IPS-20b (cell line): ENCODE results near the gene ACTG1.

Source experiments
- H3K27ac ChIP-seq: one replicate; pipeline ENCODE4 v1.5.1; 2013; ENCODE audit warnings: low read length
- H3K27me3 ChIP-seq: 2 replicates; pipeline ENCODE4 v1.6.1; 2013; ENCODE audit warnings: mild to moderate bottlenecking, low read length, inconsistent platforms; ENCODE audit not compliant: insufficient read depth
- H3K36me3 ChIP-seq: 2 replicates; pipeline ENCODE4 v1.6.1; 2013; ENCODE audit warnings: low read depth, mild to moderate bottlenecking, inconsistent platforms, low read length, moderate library complexity; ENCODE audit not compliant: insufficient read depth
- H3K4me1 ChIP-seq: 2 replicates; pipeline ENCODE4 v1.6.1; 2013; ENCODE audit warnings: mild to moderate bottlenecking, control low read depth, inconsistent platforms, low read length, moderate library complexity; ENCODE audit not compliant: insufficient read depth
- H3K4me3 ChIP-seq: 2 replicates; pipeline ENCODE4 v1.5.1; 2013; ENCODE audit warnings: mild to moderate bottlenecking, low read length, inconsistent platforms
- H3K9ac ChIP-seq: 2 replicates; pipeline ENCODE4 v1.6.1; 2013; ENCODE audit warnings: low read depth, mild to moderate bottlenecking, inconsistent platforms, low read length, moderate library complexity
- H3K9me3 ChIP-seq: 2 replicates; pipeline ENCODE4 v1.6.1; 2013; ENCODE audit warnings: mild to moderate bottlenecking, low read depth, low read length, inconsistent platforms; ENCODE audit not compliant: insufficient read depth

Gene ACTG1

GRCh38 chr17:81518113-81518784 lies 5.7 kb upstream of the ACTG1 start:
- Histone ChIP-seq H3K9ac (peak overlapping the region; percentile 53; the same call in 1 of the 2 replicates), H3K4me1 (peaks cover 10% of the 10 kb centered on the region), H3K9me3 (no peaks in the 10 kb centered on the region), H3K4me3 (peak overlapping the region; percentile 62; the same call in 1 of the 2 replicates), H3K27me3 (peaks cover 70% of the 10 kb centered on the region), H3K27ac (no peak overlapping the region), H3K36me3 (no peaks in the 10 kb centered on the region)

- Histone ChIP-seq H3K4me3 (peak overlapping the region; percentile 62; the same call in 1 of the 2 replicates), H3K4me1 (peaks cover 10% of the 10 kb centered on the region), H3K9me3 (no peaks in the 10 kb centered on the region), H3K9ac (peak overlapping the region; percentile 53; the same call in 1 of the 2 replicates), H3K27me3 (peaks cover 65% of the 10 kb centered on the region), H3K36me3 (no peaks in the 10 kb centered on the region), H3K27ac (no peak overlapping the region)
These were observed 4.9 kb upstream of the ACTG1 start for GRCh38 chr17:81517339-81518112.

GRCh38 chr17:81517009-81517338 lies 4.4 kb upstream of the ACTG1 start:
- peaks cover 59% of the 10 kb centered on the region for H3K27me3 ChIP-seq
- no peak overlapping the region; the same call in 1 of the 2 replicates for H3K9ac ChIP-seq
- no peak overlapping the region for H3K27ac ChIP-seq
- H3K9me3 ChIP-seq: no peaks in the 10 kb centered on the region
- peaks cover 3% of the 10 kb centered on the region for H3K36me3 ChIP-seq
- peak overlapping the region; percentile 83; the same call in 1 of the 2 replicates for H3K4me3 ChIP-seq
- H3K4me1 ChIP-seq: peaks cover 10% of the 10 kb centered on the region

GRCh38 chr17:81516439-81516838 lies 3.8 kb upstream of the ACTG1 start:
- Histone ChIP-seq H3K36me3 (peaks cover 8% of the 10 kb centered on the region), H3K9me3 (0 out of 2 replicates have a peak, but pooled peaks cover 4% of the 10 kb centered on the region), H3K4me3 (peak overlapping the region; percentile 83; the same call in 1 of the 2 replicates), H3K9ac (no peak overlapping the region; the same call in 1 of the 2 replicates), H3K4me1 (peaks cover 10% of the 10 kb centered on the region), H3K27me3 (peaks cover 54% of the 10 kb centered on the region), H3K27ac (no peak overlapping the region)

- peak overlapping the region; percentile 90 for H3K9ac ChIP-seq
- peaks cover 16% of the 10 kb centered on the region for H3K36me3 ChIP-seq
- H3K4me3 ChIP-seq: peak overlapping the region; percentile 83
- H3K27me3 ChIP-seq: peaks cover 45% of the 10 kb centered on the region
- no peak overlapping the region for H3K27ac ChIP-seq
- H3K4me1 ChIP-seq: peaks cover 10% of the 10 kb centered on the region
- peaks cover 10% of the 10 kb centered on the region; the same call in 1 of the 2 replicates for H3K9me3 ChIP-seq
These were observed 3.0 kb upstream of the ACTG1 start for GRCh38 chr17:81515530-81516041.

- Histone ChIP-seq H3K4me3 (peak overlapping the region; percentile 83), H3K9me3 (peaks cover 10% of the 10 kb centered on the region; the same call in 1 of the 2 replicates), H3K36me3 (peaks cover 23% of the 10 kb centered on the region), H3K27ac (no peak overlapping the region), H3K4me1 (peaks cover 10% of the 10 kb centered on the region), H3K27me3 (peaks cover 39% of the 10 kb centered on the region), H3K9ac (peak overlapping the region; percentile 90)
These were observed 2.3 kb upstream of the ACTG1 start for GRCh38 chr17:81514739-81515529.

GRCh38 chr17:81514489-81514738 lies 1.8 kb upstream of the ACTG1 start:
- Histone ChIP-seq H3K36me3 (peaks cover 28% of the 10 kb centered on the region), H3K9me3 (peaks cover 10% of the 10 kb centered on the region; the same call in 1 of the 2 replicates), H3K27me3 (peaks cover 34% of the 10 kb centered on the region), H3K4me1 (peaks cover 10% of the 10 kb centered on the region), H3K4me3 (peak overlapping the region; percentile 83), H3K27ac (peak overlapping the region; percentile 33), H3K9ac (peak overlapping the region; percentile 81)

- peaks cover 29% of the 10 kb centered on the region for H3K27me3 ChIP-seq
- peak overlapping the region; percentile 81 for H3K9ac ChIP-seq
- H3K36me3 ChIP-seq: peaks cover 33% of the 10 kb centered on the region
- H3K4me1 ChIP-seq: peaks cover 10% of the 10 kb centered on the region; the same call in 1 of the 2 replicates
- peak overlapping the region; percentile 83 for H3K4me3 ChIP-seq
- H3K9me3 ChIP-seq: peaks cover 10% of the 10 kb centered on the region; the same call in 1 of the 2 replicates
- peak overlapping the region; percentile 33 for H3K27ac ChIP-seq
These were observed 1.3 kb upstream of the ACTG1 start for GRCh38 chr17:81513753-81514488.

- Histone ChIP-seq H3K27ac (peak overlapping the region; percentile 8), H3K9me3 (peaks cover 10% of the 10 kb centered on the region; the same call in 1 of the 2 replicates), H3K4me3 (peak overlapping the region; percentile 83), H3K9ac (peak overlapping the region; percentile 81), H3K4me1 (peaks cover 10% of the 10 kb centered on the region; the same call in 1 of the 2 replicates), H3K36me3 (peaks cover 36% of the 10 kb centered on the region), H3K27me3 (peaks cover 23% of the 10 kb centered on the region)
These were observed 763 bp upstream of the ACTG1 start for GRCh38 chr17:81513372-81513752.

GRCh38 chr17:81511804-81512561 lies 616 bp downstream of the ACTG1 start:
- peaks cover 36% of the 10 kb centered on the region for H3K36me3 ChIP-seq
- H3K4me3 ChIP-seq: peak overlapping the region; percentile 97
- H3K27ac ChIP-seq: peak overlapping the region; percentile 75
- H3K9ac ChIP-seq: peak overlapping the region; percentile 93
- peaks cover 10% of the 10 kb centered on the region; the same call in 1 of the 2 replicates for H3K27me3 ChIP-seq
- peaks cover 4% of the 10 kb centered on the region; the same call in 1 of the 2 replicates for H3K4me1 ChIP-seq
- peaks cover 10% of the 10 kb centered on the region; the same call in 1 of the 2 replicates for H3K9me3 ChIP-seq
